Stomach (tissue), 4 donors: Measurements from ENCODE around the gene ADH7.

Source experiments
- EP300 ChIP-seq: sonication (generic); formaldehyde crosslinking; IDR thresholded peaks from one replicate; pipeline ENCODE4 v1.6.1; 2017; ENCODE audit warnings: antibody characterized with exemption
- POLR2A ChIP-seq, 4 donors: fragments of 450-650 bp; IDR thresholded peaks; one replicate each; pipeline ENCODE4 v1.6.1; 2016; ENCODE audit warnings: antibody characterized with exemption in 4 of 4, control low read depth in 2 of 4, mild to moderate bottlenecking in 1 of 4, moderate library complexity in 1 of 4

- no peak for TF ChIP-seq POLR2A (IDR thresholded peaks at IDR 0.05)
- TF ChIP-seq EP300 = no peak
Observed at GRCh38 chr4:99402765-99403164, 32.4 kb downstream of the ADH7 start.
